HepG2 (cell line): ENCODE results near the gene ATG13.

Experiments used
- AGO1 ChIP-seq: fragments of 200-400 bp; formaldehyde crosslinking; IDR thresholded peaks from 2 replicates; pipeline ENCODE4 v1.6.1; 2017; ENCODE audit warnings: mild to moderate bottlenecking, low read depth, low read length, moderate library complexity; ENCODE audit not compliant: poor library complexity, severe bottlenecking
- EZH2 ChIP-seq: conservative IDR thresholded peaks from 2 replicates; pipeline ENCODE4 v1.6.1; 2012; ENCODE audit warnings: mild to moderate bottlenecking, low read depth, low read length, moderate library complexity
- MYNN ChIP-seq: sonication (generic); formaldehyde crosslinking; IDR thresholded peaks from 2 replicates; pipeline ENCODE4 v1.4.0; 2020; ENCODE audit warnings: mild to moderate bottlenecking, low read depth, missing genetic modification reagents
- POLR2AphosphoS5 ChIP-seq: IDR thresholded peaks from 2 replicates; pipeline ENCODE4 v1.6.1; 2012; ENCODE audit warnings: low read depth, low read length
- TBP ChIP-seq: sonication (generic); formaldehyde crosslinking; IDR thresholded peaks from 2 replicates; pipeline ENCODE4 v1.5.0; 2020; ENCODE audit warnings: missing genetic modification reagents
- TF ChIP-seq, protein P1 (sequence below): sonication (generic); formaldehyde crosslinking; IDR thresholded peaks from 2 replicates; pipeline ENCODE4 v1.5.0; 2020; ENCODE audit warnings: mild to moderate bottlenecking, missing genetic modification reagents, moderate library complexity

DNA sequence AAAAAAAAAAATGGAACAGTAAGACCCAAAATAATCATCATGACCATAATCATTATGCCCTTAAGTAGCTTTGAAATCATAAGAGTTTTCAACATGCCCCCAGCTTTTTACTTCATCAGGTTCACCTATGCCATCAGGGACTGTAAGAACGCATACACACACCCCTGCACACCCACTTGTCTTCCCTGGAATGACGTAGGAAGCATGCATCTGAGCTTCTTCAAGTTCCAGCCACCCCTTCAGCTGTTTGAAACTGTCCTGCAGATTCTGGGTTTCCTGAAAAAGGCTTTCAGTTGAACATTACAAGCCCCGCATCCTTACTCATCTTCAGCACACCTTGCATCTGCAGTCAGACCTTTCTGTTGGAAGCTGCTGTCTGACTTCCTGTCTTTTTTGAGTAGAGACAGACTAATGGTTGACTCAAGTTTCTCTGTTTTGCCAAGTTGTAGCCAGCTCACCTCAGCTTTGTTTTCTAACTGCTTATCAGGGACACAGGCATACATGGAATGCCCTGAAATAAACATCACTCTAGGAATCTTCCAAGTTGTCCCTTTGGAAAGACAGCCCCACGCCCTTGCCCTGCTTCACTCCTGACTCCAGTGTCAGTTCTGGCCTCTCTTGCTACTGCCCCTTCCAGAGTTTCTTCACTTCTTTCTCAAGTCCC lies 46.1 kb downstream of the ATG13 start:
- TF ChIP-seq TBP (CRISPR knock-in tag) (no peak), EZH2 (no peak), AGO1 (no peak), MYNN (no peak), POLR2AphosphoS5 (no peak)
- TF ChIP-seq, protein P1, sequence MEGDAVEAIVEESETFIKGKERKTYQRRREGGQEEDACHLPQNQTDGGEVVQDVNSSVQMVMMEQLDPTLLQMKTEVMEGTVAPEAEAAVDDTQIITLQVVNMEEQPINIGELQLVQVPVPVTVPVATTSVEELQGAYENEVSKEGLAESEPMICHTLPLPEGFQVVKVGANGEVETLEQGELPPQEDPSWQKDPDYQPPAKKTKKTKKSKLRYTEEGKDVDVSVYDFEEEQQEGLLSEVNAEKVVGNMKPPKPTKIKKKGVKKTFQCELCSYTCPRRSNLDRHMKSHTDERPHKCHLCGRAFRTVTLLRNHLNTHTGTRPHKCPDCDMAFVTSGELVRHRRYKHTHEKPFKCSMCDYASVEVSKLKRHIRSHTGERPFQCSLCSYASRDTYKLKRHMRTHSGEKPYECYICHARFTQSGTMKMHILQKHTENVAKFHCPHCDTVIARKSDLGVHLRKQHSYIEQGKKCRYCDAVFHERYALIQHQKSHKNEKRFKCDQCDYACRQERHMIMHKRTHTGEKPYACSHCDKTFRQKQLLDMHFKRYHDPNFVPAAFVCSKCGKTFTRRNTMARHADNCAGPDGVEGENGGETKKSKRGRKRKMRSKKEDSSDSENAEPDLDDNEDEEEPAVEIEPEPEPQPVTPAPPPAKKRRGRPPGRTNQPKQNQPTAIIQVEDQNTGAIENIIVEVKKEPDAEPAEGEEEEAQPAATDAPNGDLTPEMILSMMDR (CRISPR knock-in tag), result no peak
